Activated T-cell treated with anti-CD3 and anti-CD28 coated beads for 24 hours (primary cell): Measurements from ENCODE around the gene SRMS.

Experiments
- DNase-seq: peaks from one replicate; pipeline ENCODE4 v3.0.0-alpha.2; 2020; ENCODE audit warnings: low read depth

SRMS gene

GRCh38 chr20:63501818-63502670, 45.5 kb downstream of the SRMS start:
- no peak for DNase-seq

- no peak for DNase-seq
Measured at GRCh38 chr20:63500902-63501817, 46.4 kb downstream of the SRMS start.

GRCh38 chr20:63500151-63500901, 47.2 kb downstream of the SRMS start:
- DNase-seq, result no peak

GRCh38 chr20:63499338-63499969, 48.1 kb downstream of the SRMS start:
- DNase-seq, result no peak

GRCh38 chr20:63498960-63499337, 48.6 kb downstream of the SRMS start, which contains the start of gene EEF1A2:
TSS of gene EEF1A2 (minus strand) at chr20:63499083. CDS start at chr20:63497763, 1,320 bp downstream.
- DNase-seq, result no peak

GRCh38 chr20:63497946-63498935, 49.3 kb downstream of the SRMS start:
- no peak for DNase-seq

- no peak for DNase-seq
Measured at GRCh38 chr20:63497138-63497945, 50.2 kb downstream of the SRMS start.

GRCh38 chr20:63496596-63497120, 50.9 kb downstream of the SRMS start:
- DNase-seq, result no peak

GRCh38 chr20:63495741-63496595, 51.6 kb downstream of the SRMS start:
- peak; percentile 61 for DNase-seq

- no peak for DNase-seq
Measured at GRCh38 chr20:63495167-63495720, 52.3 kb downstream of the SRMS start.

- DNase-seq, result no peak
Measured at GRCh38 chr20:63494420-63495166, 53.0 kb downstream of the SRMS start.

GRCh38 chr20:63494084-63494419, 53.5 kb downstream of the SRMS start:
- DNase-seq, result no peak

GRCh38 chr20:63493563-63494020, 54.0 kb downstream of the SRMS start:
- DNase-seq, result no peak

GRCh38 chr20:63492982-63493381, 54.6 kb downstream of the SRMS start:
- no peak for DNase-seq

- DNase-seq, result no peak
Measured at GRCh38 chr20:63492518-63492917, 55.0 kb downstream of the SRMS start.

GRCh38 chr20:63491635-63492230, 55.8 kb downstream of the SRMS start:
- DNase-seq, result no peak

GRCh38 chr20:63491078-63491477, 56.5 kb downstream of the SRMS start:
- DNase-seq, result no peak
